ENCODE data around the gene KRT75. TPM values are rescaled to one million over a fixed set of nuclear protein-coding genes. Genes with fewer than 3 reads are reported as not detected.

KRT75 gene
- polyA plus RNA-seq, 3 donors = not detected

DNA sequence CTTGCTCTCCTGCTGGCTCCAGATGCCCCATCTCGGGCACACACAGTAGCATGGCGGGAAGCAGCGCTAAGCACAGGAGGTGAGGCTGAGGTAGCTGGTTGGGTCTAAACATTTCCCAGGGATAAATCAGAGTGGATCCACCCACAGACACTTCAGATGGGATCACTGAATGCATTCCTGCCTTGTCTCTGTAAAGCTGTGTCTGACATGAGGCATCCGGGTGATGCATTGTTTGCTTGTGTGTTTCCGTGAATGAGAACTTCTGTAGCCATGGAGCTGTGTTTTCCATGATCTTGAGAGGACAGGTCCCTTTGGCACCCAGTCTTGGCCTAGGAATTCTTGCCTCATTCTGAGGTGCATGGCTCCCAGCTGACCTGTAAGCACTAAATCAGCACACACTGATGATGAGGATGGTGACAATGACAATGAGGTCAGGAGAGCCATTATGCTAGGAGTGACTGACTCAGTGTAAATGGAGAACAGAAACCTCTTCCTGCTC lies 6.7 kb upstream of the KRT75 start:
- no peak for DNase-seq (ENCODE audit: low read depth in 3 of 3, low spot score in 2 of 3)

DNA sequence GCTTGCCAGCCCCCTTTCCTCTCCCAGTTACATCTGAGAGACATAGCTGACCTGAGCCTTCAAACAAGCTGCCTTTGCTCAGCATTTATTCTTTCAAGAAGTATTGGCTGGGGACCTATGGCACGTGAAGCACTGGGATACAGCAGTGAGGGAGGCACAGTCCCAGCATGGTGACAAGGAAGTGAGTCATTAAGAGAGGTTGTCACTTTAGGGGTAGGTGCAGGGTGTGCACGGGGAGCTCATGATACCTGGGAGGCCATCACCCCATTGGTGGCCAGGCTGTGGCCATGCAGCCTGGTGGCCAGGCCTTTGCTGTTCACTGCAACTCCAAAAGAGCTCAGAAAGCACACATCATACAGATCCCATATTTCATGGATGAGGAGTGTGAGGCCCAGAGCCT lies 5.7 kb upstream of the KRT75 start:
- no peak for DNase-seq (ENCODE audit: low read depth in 3 of 3, low spot score in 2 of 3)

DNA sequence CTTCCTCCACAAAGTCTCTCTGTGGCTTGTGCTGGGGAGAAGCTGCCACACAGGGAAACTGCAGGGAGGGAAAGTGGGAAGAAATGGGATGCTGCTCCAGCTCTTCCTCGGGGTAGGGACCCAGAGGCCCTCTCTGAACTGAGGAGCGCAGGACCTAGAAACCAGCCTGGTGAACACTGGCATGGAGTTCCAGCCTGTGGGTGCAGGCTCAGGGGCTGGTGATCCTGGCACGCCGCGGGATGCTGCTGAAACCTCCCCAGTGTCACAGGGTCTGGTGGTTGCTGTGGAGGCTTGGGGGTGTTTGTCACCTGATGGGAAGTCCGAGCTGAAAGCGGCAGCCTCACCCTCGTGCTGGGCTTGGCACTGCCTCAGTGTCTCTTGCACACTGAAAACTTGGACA lies 5.2 kb upstream of the KRT75 start:
- no peak for DNase-seq (ENCODE audit: low read depth in 3 of 3, low spot score in 2 of 3)

DNA sequence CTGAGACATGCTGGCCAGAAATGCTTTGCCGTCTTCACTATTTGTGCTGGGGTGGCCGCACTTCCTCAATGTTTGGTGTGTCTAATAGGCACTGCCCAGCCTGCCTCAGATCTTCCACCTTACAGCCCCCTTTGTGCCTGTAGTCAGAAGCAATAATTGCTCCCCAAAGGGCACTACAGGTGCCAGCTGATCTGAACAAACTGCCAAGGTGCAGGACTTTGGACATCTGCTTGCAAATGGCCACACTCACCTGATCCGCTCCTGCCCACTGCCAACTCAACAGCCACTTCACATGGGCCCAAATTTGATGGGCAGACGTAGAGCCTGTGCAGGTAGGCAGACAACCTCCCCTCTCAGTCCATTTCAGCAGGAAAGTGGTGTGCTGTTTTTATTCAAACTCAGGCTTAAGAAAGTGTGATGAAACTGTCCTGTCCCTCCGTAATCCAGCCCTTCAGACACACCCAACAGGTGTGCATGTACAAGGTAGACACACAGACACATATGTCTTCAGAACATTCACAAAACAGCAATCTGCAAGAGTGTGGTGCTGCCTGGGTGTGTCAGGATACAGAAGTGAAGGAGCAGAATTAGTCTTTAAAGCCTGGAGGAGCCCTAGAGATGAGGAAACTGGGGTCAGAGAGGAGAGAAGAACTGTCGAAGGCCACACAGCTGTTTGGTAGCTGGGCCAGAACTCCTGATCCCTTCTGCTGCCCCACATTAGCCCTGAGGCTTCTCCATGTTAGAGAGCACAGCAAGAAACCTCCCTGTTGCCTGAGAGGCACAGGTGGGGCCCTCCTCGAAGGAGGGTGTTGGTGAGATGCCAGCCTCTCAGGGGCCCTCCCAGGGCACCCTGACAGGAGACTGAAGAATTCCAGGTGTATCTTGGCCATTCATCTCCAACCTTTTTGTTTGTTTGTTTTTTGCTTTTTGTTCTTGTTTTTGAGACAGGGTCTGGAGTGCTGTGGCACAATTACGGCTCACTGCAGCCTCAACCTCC lies 4.4 kb upstream of the KRT75 start:
- no peak for DNase-seq (ENCODE audit: low read depth in 3 of 3, low spot score in 2 of 3)

DNA sequence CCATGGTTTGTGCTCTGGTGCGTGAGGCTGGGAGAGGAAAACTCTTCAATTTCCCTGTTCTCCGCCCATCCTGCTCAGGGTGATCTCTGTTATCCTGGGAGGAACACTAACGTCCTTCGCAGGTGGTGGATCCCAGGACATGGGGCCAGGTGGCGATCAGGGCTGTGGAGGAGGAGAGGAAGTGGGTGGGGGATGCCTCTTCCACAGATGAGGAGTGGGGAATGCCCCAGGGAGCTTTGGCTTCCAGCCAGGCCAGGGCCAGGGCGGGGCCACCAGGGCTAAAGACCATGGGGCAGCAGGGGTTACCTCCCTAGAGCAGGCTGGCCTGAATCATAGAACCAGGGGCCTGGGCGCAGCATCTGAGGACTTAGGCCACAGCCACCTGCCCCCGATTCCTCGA lies 3.3 kb upstream of the KRT75 start:
- no peak for DNase-seq (ENCODE audit: low read depth in 3 of 3, low spot score in 2 of 3)

DNA sequence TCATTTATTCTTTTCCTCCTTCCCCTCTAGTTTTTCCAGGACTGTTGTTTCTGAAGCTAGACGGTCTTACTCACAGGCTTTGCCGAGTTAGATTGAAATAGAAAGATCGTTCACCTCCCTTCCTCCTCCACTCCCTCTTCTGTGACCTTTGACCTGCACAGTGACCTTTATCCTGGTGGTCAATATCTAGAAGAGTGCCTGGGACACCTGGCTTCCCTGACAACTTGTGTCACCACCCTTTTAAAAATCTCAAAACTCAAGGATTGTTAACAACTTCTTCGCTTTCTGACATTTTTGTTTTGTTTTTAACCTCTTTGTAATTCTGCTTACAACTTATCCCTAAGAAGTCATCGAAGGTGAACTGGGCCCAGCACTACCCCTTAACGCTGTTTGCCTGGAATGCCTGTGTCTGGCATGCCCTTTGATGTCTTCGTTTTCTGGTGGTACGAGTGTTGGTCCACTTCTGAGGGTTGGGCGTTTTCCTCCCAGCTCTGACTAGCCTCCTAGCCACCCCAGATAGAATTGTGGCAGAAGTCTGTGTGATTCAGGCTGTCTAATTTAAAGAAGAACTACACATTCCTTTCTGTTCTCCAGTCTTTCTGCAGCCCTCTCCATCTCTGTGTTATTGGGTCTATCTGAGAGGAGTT lies 2.8 kb upstream of the KRT75 start:
- no peak for DNase-seq (ENCODE audit: low read depth in 3 of 3, low spot score in 2 of 3)

DNA sequence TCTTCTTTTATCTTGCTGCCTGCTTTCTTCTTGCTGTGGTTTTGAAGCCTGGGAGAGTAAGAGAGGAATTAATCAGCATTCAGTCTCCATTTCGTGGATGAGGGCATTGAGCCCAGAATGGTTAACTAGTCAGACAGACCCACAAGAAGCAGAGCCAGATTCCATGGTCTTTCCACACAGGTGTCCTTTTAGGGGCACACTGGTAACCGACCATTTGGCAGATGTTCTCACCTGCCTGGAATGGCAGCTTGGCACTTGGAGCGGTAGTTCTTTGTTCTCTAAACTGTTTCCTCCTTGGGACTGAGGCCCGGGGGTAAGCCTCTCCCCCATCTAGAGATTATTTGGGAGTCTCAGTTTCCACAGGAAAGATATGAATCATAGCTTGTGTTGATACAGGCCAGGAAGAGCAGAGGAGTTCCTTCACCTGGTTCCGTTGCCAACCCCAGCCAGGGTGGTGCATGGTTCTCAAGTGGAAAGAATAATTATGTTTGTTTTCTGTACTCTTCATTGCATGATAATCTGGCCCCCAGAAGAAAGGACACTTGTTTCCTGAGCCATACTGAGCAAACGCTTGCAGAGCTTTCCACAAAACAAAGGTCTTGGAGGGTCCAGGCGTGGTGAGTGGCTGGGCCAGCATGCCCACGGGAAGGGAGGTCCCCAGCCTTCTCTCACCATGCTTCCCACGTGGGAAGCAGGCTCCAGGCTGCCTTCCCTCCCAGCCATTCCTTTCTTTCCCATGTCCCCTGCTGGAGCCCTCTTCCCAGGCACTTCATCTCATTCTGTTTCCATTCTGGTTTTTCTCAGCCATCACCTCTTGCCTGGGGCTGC lies 2.0 kb upstream of the KRT75 start:
- no peak for DNase-seq (ENCODE audit: low read depth in 3 of 3, low spot score in 2 of 3)

DNA sequence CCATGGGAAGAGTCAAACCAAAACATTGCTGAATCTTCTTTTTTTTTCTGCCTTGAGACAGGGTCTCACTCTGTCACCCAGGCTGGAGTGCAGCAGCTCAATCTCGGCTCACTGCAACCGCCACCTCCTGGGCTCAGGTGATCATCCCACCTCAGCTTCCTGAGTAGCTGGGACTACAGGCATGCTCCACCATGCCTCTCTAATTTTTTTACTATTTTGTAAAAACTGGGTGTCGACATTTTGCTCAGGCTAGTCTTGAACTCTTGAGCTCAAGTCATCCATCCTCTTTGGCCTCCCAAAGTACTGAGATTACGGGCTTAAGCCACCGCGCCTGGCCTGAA lies 1.5 kb upstream of the KRT75 start:
- no peak for DNase-seq (ENCODE audit: low read depth in 3 of 3, low spot score in 2 of 3)

DNA sequence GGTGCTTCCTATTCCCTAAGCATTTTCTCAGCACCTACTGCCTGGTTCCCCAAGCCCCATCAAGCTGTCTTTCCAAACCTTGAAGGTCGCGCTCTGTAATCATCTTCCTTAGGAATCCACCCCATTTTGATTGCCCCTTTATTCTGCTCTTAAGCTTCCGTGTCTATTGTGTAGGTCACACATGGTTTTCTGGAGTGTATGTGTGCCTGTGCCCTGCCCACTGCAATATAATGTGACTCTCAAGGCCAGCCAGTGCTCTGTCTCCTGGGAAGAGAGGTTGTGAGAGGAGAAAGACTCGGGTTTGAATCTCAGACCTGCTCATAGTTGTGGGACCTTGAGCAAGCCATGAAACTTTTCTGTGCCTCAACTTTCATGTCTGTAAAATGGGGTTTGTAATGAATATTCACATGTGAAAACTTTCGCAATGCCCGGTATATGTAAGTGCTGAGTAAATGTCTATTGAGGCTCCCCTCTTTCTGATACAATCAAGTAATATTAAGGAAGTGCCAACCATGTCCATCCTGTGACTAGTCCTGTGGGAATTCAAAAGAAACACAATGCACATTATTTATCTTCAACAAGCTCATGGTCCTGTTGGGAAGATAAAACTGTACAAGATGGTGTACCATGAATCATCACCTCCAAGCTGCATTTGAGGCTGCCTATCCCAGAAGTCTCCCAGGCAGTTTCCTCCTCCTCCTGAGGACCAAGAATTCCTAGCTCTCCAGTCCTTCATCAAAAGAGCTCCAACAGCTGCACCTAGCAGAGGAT lies 774 bp upstream of the KRT75 start:
- no peak for DNase-seq (ENCODE audit: low read depth in 3 of 3, low spot score in 2 of 3)

DNA sequence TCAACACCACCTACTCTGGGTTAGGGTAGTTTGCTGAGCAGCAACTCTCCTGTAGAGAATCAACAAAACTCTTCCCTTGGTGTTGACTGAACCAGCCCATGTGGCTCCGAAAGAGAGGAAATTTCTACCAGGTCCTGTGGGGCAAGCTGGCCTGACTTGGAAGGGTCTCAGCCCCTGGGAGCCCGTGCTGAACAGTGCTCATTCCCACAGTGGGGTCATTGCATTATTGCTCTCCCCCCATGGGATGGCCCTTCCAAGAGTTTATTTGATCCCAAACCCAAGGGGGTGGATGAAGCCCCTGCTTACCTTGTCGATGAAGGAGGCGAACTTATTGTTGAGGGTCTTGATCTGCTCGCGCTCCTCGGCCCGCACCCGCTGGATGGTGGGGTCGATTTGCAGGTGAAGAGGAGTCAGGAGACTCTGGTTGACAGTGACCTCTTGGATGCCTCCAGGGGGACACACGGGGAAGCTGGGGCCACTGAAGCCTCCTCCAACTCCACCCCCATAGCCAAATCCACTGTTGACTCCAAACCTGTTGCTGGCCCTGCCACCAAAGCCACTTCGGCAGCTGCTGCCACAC lies 580 bp downstream of the KRT75 start:
- DNase-seq (ENCODE audit: low read depth in 3 of 3, low spot score in 2 of 3) = no peak

DNA sequence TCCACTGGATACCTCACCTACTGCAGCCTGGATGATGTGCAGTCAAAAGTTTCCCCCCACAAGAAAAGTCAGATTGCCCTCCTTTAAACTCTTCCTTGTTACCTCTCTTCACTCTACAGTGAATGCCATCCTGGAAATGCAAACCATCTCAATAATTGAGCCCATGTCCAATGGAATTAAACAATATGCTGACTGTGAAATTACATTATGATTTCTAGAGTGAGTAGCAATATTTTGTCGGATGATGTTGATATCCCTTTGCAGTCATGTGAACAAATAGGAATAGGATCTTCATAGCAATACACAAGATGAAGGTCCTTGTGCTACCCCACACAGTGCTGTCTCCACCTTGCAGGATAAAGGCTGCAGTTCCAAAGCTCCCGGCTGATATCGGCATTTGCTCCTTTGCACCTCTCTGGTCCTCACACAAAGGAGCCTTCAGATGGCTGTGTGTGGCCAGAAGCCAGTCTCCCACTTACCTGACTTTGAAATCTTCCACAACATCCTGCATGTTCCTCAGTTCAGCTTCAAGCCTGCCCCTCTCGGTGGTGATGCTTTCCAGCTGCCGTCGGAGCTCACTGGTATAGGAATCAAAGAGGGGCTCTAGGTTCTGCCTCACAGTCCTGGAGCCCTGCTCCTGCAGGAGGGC lies 1.5 kb downstream of the KRT75 start:
- DNase-seq (ENCODE audit: low read depth in 3 of 3, low spot score in 2 of 3) = no peak

DNA sequence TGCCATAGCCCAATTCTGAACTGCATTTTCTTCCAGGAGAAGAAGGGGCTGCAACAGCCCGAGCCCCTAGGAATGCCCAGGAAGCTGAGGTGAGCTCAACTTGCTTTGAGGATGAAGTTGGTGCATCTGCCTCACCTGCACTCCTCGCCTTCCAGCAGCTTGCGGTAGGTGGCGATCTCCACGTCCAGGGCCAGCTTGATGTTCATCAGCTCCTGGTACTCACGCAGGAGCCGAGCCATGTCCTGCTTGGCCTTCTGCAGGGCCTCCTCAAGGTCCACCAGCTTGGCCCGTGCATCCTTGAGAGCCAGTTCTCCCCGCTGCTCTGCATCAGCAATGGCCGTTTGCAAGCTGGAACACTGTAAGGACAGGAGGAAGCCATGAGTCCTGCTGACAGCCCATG lies 6.0 kb downstream of the KRT75 start:
- DNase-seq (ENCODE audit: low read depth in 3 of 3, low spot score in 2 of 3) = no peak

DNA sequence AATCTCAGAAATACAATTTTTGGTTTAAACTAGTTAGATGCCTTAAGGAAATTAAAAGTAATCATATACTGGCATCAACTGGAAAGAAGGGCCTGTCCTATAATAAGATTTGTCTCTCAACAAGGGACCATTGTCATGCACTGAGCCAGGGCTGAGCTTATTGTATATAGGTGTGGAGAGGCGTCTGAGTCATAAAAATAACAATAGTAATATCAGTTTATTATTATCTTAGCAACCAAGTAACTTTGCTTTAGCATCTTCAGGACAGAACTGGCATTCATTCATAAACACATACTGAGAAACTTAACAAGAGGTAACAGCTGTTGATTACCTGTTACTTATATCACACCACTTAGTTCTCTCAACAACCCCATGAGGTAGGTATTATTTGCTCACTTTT lies 7.1 kb downstream of the KRT75 start:
- no peak for DNase-seq (ENCODE audit: low read depth in 3 of 3, low spot score in 2 of 3)

DNA sequence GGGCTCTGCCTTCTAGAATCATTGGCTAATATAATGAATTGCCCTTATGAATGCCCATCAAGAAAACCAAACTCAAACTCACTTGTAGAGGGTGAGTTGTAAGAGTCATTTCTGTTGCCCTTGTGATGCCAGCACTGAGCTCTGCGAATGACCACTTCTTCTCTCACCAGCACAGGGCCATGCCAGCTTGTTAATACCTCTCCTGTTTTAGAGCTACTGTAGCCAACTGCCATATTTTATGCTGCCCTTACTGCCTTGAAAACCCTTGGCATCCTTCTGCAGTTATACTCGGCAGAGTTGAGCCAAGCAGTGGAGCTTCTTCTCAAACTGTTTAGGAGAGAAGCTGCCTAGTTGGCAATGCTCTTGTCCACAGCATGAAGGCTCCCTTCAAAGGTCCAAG lies 8.1 kb downstream of the KRT75 start:
- DNase-seq (ENCODE audit: low read depth in 3 of 3, low spot score in 2 of 3) = no peak

DNA sequence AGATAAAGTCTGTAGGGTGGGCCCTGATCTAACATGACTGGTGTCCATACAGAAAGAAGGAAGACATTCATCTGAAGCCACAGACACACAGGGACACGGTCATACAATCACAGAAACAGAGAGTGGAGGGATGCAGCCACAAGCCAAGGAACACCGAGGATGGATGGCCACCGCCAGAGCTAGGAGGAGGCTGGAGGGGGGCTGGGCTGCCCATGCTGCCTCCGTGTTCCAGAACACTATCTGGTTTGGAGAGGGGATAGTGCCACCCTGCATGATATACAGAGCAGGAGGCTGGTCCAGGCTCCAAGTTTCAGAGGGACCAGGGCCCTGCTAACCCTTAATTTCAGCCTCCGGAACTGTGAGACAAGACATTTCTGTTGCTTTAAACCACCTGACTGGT lies 8.7 kb downstream of the KRT75 start:
- no peak for DNase-seq (ENCODE audit: low read depth in 3 of 3, low spot score in 2 of 3)

DNA sequence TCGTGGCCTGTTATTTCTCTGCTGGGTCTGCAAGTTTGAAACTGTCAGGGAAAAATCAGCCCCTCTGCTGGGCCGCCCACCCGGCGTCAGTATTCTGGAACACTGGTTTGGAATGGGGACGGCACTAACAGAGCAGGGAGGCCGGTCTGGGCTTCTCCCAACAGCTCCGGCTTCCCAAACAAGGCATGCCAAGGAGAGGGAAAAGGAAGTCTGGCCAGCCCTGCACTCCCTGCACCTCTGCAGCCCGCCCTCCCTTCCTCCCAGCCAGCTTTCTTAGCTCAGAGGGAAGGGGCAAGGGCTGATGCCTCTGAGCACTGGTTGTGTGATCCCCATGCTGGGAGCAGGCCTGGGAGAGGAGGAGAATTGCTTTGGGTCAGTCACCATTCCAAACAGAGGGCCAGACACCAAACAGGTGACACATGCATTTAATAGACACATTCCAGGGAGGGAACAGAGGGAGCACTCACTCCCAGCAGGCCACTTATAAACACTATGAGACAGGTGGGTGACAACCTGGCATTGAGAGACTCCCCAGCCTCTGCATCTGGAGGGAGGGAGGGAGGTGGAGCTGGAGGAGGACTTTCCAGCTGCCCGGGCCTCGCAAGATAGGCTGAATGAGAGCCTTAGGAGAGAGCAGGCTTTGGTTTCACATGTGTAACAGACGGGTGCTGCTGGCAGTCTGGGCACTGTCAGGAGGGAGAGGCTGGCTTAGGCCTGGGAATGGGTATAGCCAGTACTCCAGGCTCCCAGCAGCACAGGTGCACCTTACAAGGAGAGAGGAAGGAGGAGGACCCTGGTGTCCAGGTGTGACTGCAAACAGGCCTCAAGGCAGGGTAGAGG lies 10.3 kb downstream of the KRT75 start:
- DNase-seq (ENCODE audit: low read depth in 3 of 3, low spot score in 2 of 3) = no peak

DNA sequence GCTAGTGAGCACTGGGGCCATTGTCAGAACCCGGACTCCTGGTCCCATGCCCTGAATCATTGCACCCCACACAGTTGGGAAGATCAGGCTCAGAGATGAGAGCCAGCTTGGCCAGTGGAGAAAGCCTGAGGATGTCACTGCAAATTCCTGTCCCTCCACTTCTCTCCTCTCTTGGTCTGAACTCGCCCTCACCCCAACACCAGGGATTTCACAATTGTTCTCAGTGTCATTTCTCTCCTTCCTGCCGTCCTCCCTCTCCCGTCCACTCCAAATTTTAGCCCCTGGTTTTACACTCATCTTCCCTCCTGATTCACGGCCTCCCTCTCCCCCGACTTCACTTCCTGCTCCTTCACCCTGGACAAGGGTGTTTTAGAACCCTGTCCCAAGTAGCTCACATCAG lies 11.1 kb downstream of the KRT75 start:
- no peak for DNase-seq (ENCODE audit: low read depth in 3 of 3, low spot score in 2 of 3)

DNA sequence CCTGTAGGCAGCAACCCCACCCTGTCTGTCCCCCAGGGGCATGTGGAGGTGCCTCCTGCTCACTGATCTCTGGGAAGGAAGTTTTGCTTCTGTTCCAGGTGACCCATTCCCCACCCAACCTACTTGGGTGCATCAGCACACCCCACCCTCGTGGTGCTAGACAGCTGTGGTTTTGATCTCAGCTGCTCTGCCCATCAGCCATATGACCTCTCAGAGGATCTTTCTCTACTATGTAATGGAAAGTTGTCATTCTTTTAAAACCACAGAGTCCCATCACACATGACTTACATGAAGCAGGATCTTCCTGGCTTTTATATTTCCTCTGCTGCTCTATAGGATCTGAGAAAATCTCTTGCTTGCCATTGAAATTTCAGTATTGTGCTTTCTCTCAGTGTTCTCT lies 14.5 kb downstream of the KRT75 start:
- DNase-seq (ENCODE audit: low read depth in 3 of 3, low spot score in 2 of 3) = no peak
